CMK (cell line): ENCODE results near the gene ZC3H4.
"Not testable (repeated sequence)": the region's sequence is repeated elsewhere in the genome, so short reads cannot be mapped to it uniquely, and the experiment has no call there.

Source experiments
- DNase-seq: peaks from one replicate; pipeline ENCODE4 v3.0.0-alpha.2; 2010; ENCODE audit warnings: low read depth

ZC3H4 gene

DNA sequence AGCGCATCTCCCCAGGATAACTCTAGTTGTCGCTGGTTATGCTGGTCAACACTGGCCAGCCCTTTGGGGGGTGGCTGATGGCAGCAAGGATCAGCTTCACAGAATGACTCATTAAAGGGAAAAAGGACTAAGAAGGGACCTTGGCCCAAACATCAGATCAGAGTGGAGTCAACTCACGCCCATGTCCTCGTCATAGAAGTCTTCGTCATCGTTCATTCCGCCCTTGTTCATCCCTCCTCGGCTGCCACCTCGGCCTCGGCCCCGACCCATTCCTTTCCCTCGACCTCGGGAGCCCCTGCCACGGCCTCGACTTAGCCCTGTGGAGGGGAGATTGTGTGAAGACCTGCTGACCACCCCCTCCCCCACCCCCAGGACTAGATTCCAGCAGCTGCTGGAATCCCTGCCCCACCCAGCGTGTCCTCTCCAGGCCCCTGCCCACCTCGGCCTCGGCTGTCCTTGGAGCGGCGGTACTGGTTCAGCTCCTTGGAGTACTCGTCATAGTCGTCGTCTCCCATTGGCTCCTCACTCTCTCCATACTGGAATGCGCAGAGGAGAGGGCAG, 28.6 kb downstream of the ZC3H4 start:
- no peak for DNase-seq

DNA sequence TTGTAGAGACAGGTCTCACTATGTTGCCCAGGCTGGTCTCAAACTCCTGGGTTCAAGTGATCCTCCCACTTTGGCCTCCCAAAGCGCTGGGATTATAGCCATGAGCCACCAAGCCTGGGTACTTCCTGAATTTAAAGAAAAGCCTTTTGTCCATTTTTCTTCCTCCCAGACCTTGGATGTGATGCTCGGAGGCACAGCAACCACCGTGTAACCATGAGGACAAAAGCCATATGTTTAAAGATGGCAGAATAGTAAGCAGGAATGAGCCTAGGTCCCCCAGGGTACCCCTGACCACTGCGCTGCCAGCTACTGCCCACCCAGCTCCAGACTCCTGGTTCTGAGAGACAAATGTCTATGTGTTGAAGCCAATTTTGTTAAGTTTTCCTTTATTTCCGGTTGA, 31.1 kb downstream of the ZC3H4 start:
- no peak for DNase-seq

DNA sequence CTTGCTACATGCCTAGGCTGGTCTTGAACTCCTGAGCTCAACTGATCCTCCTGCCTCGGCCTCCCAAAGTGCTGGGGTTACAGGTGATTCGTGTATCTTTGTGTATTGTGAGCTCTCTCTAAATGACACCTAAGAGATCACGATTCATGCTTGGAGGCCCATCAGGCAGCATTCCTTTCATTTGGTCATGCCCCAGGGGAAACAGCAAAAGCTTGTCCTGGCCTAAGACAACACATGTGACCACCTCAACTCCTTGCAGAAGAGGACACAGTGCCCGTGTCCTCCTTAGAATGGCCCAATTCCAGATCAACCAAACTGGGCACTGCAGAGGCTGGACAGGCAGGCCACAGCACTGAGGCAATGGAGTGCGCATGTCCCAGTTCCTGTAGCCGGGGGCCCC, 32.5 kb downstream of the ZC3H4 start:
- no peak for DNase-seq

GRCh38 chr19:47078351-47078750, 35.2 kb downstream of the ZC3H4 start:
- DNase-seq, result not testable (repeated sequence)

DNA sequence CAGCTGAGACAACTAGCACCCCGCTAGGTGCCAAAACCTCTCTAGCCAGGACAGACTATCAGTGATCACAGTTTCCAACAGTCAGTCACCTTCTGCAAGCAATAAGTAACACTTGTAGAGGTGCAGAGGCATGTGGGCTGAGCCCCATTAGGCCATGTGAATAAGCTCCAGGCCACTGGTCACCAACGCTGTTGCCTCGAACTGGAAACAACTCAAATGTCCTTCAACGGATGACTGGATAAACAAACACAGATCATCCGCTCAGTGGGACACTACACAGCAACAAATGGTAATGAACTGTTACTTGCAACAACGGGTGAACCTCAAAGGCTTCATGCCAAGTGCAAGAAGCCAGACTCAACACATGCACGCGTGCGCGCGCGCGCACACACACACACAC, 37.6 kb downstream of the ZC3H4 start:
- no peak for DNase-seq

GRCh38 chr19:47075179-47075810, 38.3 kb downstream of the ZC3H4 start:
- no peak for DNase-seq

DNA sequence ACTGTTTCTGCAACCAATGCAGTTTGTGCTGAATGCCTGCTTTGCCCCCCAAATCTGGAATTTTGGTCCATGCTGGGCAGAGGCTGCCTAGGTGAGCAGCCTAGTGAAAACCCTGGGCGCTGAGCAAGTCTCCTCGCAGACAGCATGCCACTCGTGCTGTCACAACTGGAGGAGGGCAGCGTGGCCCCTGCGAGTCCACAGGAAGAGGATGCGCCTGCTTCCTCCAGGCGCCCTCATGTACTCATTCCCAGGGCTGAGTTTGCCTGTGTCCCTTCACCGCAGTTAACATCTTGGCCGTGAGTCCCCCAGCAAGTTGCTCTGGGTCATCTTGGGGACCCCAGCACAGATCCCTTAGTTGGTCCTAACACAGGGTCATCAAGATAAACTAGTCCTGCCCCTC, 39.0 kb downstream of the ZC3H4 start:
- no peak for DNase-seq

DNA sequence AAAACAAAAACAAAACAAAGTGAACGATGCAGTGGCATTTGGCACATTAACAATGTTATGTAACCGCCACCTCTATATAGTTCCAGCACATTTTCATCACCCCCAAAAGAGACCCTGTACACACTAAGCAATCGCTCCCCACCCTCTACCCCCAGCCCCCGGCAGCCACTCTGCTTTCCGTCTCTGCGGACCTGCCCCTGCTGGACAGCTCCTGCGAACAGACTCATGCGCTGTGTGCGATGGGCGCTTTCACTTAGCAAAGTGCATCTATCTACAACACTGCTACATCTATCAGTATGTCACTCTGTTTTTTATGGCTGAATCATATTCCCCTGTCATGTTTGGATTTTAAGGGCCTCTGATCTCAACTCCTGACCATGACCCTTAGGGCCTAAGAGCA, 40.0 kb downstream of the ZC3H4 start:
- DNase-seq, result no peak

DNA sequence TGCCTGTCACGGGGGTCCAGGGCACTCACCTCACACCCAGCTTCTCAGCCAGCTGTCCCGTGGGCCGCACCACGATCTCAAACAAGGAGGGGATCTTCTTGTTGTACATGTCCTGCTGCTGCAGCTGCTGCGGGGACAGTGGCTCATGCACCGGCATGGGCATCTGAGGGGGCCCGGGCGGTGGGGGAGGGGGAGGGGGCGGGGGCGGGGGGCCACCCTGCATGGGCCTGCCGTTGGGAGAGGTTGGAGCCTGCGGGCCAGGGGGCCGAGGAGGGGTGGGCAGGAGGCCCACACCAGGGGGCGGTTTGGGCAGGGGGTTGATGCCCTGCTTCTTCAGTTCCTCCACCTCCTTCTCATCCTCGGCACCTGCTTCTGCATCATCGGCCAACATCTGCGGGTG, 41.3 kb downstream of the ZC3H4 start:
- DNase-seq, result no peak

DNA sequence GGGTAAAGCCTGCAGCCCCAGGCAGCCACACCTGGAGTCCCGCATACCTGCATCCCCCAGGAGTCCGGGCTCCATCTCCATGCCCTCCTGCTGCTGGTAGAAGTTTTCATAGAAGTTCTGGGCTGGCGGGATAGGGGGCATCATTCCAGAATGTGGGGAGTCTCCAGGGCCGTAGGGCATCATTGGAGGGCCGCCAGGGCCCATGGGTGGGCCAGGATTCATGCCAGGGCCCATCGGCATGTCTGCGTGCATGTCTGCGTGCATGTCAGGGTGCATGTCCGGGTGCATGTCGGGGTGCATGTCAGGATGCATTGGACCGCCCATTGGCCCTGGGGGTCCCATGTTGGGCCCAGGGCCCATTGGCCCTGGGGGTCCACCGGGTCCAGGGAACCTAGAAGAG, 41.8 kb downstream of the ZC3H4 start:
- DNase-seq, result no peak

DNA sequence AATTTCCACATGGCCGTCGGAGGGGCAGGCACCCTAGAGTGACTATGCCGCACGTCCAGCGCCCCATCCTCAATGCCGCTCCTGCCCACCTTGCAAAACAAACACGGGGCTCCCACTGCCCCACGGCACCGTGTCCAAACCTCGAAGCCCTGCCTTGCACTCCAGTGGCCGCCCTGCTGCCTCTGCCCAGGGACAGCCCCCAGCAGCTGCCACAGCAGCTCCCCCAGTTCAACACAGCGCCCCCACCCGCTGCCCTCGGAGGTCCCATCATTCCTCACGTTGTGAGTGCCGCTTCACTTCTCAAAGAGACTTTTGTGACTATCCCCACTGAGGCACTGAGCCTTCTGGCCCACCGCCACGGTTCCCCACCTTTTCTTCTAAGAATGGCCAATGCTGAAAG, 42.8 kb downstream of the ZC3H4 start:
- no peak for DNase-seq

DNA sequence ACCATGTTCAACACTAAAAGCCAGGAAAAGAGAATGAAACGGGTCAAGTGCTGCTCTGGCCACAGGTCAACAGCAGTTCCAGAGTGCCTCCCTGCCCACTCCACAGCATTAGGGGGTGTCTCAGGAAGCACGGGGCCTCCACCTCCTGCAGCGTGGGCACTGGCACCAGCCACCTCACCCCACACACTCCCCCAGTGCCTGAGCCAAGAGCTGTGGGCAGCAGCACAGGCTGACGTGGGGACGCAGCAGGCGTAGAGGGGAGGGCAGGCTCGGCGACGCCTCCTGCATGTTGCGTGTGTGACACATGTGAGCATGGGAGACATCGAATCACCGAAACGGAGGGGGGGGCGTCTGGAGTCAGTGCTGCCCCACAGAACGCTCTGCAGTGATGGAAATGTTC, 43.8 kb downstream of the ZC3H4 start:
- DNase-seq, result no peak

- DNase-seq, result no peak
Measured at GRCh38 chr19:47068876-47069406, 44.6 kb downstream of the ZC3H4 start.

GRCh38 chr19:47068246-47068645, 45.3 kb downstream of the ZC3H4 start:
- DNase-seq, result no peak

DNA sequence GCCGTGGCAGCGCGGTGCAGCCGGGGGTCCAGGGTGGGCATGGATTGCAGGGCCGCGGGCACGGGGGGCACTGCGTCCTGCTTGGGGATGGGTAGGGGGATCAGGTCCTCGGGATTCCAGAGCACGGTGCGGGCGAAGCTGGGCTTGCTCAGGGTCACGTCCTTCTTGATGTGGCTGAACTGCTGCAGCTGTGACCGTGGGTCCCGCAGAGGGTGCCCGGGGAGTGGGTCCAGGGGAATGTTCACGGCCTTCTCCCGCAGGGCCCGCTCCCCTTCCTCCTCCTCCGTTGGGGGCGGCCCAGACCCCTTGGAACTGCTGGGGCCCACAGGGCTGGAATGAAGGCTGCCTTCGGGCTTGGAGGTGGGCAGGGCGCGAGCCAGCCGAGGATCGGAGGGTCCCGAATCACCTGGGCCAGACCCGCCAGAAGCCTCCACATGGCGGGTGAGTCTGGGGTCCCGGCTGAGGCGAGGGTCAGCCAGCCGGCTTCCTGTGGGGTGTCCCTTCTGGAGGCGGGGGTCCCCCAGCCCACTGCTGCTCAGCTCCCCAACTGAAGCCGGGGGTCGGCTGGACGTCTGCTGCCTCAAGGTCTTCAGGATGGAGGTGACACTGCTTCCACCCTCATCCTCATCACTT, 46.2 kb downstream of the ZC3H4 start:
- no peak for DNase-seq

DNA sequence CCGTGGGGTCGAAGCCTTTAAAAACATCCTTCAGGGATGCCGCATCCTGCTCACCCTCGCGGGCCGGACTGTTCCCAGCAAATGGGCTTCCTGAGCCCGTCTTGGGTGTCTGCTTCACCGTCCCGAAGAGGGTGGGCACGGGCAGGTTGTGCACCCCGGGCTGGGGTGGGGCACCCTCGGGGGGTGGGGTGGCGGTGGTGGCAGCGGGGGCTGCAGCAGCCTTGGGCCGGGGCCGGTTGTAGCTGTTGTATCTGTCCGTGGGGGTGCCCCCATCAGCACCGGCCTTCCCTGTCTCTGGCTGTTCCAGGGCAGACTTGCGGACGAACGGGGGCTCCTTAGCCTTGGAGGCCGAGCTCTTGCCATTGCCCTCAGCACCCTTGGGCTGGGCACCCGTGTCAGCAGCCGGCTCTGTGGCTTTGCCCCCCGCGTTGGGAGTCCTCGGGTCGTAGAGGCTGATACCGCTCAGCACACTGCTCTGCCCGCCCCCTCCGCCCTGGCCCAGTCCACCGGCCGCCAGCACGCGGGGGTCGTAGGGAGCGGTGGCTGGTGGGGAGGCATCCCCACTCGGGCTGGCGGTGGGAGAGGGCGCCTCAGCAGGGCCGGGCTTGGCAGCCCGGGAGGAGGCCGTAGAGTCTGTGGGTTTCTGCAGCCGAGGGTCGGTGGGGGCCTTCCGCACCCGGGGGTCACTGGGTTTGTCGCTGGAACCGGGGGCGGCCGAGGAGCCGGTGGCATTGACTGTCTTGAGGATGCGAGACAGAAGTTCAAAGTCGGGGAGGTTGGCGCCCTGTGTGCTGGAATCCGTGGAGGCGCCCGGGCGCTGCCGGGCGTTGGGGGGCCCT, 47.0 kb downstream of the ZC3H4 start:
- DNase-seq, result no peak

DNA sequence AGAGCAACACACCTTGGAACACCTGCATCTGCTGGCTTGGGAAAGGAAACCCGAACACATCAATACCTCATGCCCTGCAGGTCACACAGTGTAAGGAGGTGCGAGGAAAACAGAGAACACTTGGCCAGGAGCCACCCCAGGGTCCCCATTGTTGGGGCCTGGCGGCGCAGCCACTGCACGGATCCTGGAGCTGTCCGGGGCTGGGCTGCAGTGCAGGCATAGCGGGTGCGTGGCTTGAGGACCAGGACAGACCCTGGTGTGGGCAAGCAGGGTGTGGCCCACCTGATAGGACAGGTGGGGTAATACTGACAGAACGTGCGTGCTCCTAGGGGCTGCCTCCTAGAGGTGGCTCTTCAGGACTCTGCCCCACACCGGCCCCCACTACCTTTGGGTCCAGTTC, 48.3 kb downstream of the ZC3H4 start:
- no peak for DNase-seq

DNA sequence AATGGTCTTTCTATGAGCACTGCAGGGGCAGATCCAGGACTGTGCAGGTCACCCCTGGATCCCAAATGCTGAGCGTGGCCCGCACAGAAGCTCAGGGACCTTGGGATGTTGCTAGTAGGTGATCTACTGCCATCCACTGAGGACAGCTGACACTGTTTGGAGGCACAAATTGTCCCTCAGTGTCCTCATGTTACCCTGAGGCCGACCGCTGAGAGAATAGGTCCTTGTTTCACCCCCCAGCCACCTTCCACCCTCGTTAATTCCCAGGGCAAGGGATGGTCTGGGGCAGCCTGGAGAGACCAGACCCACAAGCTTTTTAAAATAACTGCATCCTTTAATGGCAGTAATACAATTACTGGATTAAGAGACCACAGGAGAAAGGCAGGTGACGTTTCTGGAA, 49.7 kb downstream of the ZC3H4 start:
- no peak for DNase-seq

- DNase-seq, result no peak
Measured at GRCh38 chr19:47058621-47059022, 55.0 kb downstream of the ZC3H4 start.

GRCh38 chr19:47057328-47057727, 56.2 kb downstream of the ZC3H4 start:
- DNase-seq, result no peak

GRCh38 chr19:47056411-47056810, 57.2 kb downstream of the ZC3H4 start:
- no peak for DNase-seq

- not testable (repeated sequence) for DNase-seq
Measured at GRCh38 chr19:47050562-47050961, 63.0 kb downstream of the ZC3H4 start.

DNA sequence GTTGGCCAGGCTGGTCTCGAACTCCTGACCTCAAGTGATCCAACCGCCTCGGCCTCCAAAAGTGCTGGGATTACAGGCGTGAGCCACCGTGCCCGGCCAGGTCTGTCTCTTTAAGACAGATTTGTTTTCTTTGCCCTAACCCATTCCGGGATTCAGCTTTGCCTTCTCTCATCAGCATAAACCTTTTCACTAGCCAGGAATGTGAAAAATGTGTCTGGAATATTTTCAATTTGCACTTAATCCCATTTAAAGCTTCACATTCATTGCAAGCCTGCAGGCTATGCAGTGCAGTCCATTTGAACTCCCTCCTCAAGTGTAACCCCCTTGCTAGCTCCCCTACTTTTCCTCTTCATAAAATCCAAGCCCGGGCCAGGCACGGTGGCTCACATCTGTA, 64.3 kb downstream of the ZC3H4 start:
- DNase-seq, result no peak
